HG03135 (cell line): ENCODE data around the gene NAT14.
"Not testable (repeated sequence)": the region's sequence is repeated elsewhere in the genome, so short reads cannot be mapped to it uniquely, and the experiment has no call there.

Experiments
- ATAC-seq: cut with Tn5 transposase; IDR thresholded peaks from one replicate; pipeline ENCODE4 v1.9.1; 2021; ENCODE audit warnings: mild to moderate bottlenecking, moderate library complexity; ENCODE audit not compliant: unreplicated experiment

Gene NAT14

GRCh38 chr19:55485439-55486011 is 537 bp downstream of the NAT14 start:
- no peak for ATAC-seq

DNA sequence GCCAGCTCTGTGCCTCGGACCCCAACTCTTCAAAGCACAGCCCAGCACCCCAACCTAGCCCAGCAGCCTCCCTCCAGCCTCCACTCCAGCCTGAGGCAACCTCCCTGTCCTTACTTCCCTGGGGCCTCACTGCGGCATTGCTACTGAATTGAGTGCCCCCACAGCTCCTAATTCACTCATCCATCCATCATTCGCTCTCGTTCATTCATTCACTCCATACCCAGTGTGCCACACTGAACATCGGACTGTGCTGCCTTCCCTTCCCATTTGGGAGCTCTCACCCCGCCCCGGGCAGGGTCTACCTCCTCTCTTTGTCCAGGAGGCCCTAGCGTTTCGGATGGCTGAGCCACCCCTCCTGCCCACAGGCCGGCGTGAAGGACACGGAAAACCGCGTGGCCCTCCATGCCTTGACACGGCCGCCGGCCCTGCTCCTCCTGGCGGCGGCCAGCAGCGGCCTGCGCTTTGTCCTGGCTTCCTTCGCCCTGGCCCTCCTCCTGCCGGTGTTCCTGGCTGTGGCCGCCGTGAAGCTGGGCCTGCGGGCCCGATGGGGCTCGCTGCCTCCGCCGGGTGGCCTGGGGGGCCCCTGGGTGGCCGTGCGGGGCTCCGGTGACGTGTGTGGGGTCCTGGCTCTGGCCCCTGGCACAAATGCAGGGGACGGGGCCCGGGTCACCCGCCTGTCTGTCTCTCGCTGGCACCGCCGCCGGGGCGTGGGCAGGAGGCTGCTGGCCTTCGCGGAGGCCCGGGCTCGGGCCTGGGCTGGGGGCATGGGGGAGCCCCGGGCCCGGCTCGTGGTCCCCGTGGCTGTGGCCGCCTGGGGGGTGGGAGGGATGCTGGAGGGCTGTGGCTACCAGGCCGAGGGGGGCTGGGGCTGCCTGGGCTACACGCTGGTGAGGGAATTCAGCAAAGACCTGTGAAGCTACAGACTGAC is 1.3 kb downstream of the NAT14 start:
- no peak for ATAC-seq

DNA sequence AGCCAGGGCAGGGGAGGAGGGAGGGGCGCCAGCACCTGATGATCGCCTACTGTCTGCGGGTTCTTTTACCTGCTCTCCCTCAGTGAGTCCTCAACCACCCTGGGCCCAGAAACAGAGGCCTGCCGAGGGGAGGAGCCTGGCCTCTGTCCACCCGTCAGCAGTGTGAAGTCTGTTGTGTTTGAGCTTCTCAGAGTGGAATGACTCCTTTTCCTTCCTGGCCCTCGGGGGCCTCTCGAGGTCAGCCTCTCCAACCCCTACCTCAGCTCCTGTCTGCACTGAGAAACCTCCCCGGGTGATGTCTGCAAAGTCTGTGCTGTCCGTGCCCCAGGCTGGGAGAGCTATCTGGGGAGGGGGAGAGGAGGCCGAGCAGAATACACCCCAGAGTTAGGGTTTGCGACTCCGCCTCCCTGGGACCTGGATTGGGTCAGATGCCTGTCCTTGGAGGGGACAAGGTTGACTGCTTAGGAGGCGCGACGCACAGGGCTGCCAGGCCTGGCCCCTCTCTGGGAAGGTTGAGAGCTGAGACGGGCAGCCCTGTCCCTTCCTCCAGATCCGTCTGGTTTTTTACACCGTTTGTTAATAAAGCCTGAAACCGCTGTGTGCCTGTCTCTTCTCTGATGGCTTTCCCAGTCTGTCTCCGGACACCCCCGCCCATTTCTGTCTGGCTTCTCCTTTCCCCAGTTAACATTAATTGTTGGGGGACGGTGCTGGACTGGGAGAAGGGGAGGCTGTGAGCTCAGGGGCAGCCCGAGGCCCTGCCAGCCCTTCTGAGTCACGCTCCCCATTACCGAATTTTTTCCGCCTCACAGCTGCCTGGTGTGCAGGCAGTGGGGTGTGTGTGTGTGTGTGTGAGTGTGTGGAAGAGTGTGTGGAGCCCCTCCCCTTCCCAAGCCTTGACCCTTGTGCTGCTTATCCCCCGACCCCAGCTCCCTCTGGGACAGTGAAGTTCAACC is 2.3 kb downstream of the NAT14 start:
- no peak for ATAC-seq

DNA sequence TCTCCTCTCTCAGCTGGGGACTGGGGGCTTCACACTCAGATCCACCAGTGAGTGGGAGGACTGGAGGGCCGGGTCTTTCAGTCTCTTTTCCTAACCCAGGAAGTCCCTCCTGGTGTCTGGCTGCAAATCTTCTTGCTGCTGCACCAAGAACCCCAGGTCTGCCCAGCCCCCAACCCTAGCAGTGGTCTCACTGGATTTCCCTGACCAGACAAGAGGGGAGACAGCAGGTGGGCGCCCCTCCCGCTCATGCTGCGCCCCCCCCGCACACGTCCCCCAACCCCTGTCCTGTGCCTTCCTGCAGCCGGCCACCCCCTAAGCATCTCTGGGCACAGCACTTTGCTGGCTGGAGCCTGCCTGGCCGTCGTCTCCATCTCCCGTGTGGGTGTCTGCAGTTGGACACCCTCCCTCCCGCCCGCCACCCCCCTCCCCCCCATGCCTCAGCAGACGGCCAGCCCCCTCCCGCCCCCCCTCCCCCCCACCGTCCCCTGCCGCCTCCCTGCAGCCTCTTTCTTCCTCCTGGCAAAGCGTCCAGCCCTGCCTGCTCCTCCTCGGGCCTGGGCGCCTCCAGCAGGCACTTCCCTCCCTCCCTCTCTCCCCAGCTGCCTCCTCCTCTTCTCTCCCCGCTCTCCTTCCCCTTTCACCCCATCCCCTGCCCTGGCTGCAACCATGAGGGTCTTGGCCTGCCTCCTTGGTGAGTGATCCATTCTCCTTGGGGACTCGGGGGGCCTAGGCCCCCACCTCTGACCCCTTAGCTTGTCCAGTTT is 3.1 kb downstream of the NAT14 start, which contains the start of gene SSC5D:
Gene SSC5D, plus strand, starts transcription at position 513 of the 764 bp plus-strand sequence. Its CDS starts 154 bp downstream, at position 667.
- ATAC-seq, result no peak

DNA sequence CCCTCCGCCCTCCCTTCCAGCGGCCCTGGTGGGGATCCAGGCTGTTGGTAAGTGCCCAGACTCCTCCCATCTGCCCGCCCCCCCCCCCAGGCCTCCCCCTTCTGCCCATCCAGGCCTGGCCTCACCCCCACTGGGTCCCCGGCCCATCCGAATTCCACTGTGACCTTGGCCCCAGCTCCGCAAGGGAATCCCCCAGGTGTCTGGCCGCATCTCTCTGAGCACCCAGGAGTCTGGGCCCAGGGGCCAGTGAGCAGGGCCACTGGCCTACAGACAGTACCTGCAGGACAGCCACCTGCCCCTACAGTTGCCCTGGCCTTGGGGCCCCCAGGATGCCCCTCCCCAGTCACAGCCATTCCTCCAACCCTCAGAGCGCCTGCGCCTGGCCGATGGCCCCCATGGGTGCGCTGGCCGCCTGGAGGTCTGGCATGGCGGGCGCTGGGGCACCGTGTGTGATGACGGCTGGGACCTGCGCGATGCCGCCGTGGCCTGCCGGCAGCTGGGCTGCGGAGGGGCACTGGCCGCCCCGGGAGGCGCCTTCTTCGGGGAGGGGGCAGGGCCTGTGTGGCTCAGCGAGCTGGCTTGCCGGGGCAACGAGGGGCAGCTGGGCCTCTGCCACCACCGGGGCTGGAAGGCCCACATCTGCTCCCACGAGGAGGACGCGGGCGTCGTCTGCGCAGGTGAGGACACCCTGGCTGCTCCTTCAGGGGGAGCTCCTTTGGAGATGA is 4.2 kb downstream of the NAT14 start:
- ATAC-seq, result no peak

GRCh38 chr19:55489711-55490477 is 4.9 kb downstream of the NAT14 start:
- ATAC-seq, result no peak

GRCh38 chr19:55490478-55491432 is 5.8 kb downstream of the NAT14 start:
- no peak for ATAC-seq

DNA sequence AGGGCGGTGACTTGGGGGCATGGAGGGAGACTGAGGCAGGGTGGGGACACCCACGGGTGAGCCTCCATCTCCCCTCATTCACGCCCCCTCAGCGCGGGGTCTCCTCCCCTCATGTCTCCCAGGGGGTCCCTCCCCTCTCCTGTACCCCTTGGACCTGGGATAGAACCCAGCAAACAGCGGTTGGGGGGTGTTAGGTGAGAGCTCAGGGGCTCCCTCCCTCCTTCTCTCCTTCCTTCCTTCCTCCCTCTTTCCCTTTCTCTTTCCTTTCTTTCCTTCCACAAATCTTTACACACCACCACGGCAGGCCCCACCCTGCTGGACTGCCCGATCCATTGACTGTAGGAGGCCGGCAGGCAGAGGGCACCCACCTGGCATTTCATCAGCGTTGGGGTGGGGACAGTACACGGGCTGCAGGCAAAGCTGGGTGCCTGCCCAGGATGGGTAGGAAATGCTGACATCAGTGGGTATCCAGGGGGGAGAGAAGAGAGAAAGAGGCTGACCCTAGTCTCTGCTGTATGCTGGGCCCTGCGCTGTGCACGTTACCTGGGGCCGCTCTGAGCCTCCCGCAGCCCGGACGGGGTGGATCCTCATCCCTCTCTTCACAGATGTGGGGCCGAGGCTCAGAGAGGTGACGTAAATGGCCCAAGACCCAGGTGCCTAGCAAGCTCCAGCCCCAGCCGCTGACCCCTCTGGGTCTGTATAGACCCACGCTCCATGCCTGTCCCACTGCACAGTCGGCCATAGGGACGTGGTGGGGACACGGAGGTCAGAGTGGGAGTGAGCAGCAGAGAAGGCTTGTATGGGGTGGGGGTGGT is 6.8 kb downstream of the NAT14 start:
- no peak for ATAC-seq

DNA sequence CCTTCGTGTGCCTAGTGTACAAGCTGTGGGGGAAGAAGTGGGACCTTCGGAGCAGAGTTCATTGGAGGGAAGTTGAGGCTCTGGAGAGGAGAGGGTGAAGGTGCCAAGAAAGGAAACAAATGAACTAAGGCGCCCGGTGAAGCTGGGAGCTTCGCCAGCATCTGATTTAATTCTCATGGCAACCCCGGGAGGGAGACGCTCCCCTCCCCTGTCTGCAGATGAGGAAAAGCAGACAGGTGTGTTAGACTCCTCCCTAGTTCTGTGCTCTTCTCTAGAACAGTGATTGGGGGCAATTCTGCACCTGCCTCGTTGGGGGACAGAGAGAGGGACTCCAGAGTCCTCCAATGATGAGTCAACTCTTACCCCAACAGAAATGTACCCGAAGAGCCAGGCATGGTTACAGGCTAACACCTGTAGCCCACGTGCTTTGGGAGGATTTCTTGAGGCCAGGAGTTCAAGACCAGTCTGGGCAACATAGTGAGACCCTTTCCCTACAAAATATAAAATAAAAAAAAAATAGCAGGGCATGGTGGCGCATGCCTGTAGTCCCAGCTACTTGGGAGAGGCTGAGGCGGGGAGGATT is 7.5 kb downstream of the NAT14 start:
- ATAC-seq, result no peak

DNA sequence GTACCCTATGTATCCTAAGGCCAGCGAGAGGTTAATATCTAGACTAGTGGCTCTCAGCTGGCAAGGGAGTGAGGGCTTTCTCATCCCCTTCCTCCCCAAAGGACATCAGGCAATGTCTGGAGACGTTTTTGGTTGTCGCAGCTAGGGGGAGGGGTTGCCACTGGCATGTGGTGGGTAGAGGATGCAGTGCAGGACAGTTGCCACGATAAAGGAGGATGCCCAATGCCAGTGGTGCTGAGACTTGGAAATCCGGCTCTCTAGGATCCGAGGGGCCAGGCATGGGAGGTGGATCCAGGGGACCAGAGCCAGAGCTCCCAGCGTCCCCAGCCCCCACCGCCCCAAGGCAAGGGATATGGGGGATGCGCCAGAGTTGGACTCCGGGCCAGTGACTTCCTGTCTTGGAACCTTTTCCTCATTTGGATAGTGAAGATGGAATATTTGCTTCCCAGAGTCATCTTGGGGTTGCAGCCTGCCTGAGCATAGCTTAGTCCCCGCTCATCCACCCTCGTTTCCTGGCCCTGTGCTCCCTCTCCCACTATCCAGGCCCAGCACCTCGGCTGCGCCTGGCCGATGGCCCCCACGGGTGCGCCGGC is 8.2 kb downstream of the NAT14 start:
- no peak for ATAC-seq

DNA sequence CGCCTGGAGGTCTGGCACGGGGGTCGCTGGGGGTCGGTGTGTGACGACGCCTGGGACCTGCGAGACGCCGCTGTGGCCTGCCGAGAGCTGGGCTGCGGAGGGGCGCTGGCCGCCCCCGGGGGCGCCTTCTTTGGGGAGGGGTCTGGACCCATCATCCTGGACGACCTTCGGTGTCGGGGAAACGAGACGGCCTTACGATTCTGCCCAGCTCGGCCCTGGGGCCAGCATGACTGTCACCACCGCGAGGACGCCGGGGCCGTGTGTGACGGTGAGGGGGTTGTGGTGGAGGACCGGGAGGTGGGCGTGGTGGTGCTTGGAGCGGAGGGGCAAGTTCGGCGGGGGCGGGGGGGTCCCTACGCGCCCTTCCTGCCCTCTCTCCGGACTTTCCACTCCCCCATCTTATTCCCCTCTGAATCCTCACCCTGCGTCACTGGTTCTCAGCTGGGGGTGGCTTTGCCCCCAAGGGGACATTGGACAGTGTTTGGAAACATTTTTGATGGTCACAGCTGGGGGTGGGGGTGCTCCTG is 8.7 kb downstream of the NAT14 start:
- no peak for ATAC-seq

GRCh38 chr19:55494172-55494761 is 9.3 kb downstream of the NAT14 start:
- ATAC-seq, result no peak

GRCh38 chr19:55495646-55496349 is 10.8 kb downstream of the NAT14 start:
- no peak for ATAC-seq

DNA sequence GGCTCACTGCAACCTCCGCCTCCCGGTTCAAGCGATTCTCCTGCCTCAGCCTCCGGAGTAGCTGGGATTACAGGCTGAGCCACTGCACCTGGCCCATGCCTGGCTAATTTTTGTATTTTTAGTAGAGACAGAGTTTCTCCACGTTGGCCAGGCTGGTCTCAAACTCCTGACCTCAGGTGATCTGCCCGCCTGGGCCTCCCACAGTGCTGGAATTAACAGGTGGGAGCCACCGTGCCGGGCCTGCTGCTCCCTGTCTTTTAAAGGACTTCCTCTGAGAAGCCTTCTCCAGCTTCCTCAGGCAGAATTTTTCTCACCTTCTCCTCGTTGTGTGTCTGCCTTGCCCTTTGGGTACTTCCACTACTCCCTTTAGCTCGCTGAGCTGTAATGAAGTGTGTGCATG is 11.8 kb downstream of the NAT14 start:
- ATAC-seq, result not testable (repeated sequence)

- ATAC-seq, result no peak
Observed at GRCh38 chr19:55497763-55498162, 12.8 kb downstream of the NAT14 start.
